ENCODE data around the gene HIKESHI. TPM values are rescaled to one million over a fixed set of nuclear protein-coding genes. Genes with fewer than 3 reads are reported as not detected.
"Not testable (repeated sequence)": the region's sequence is repeated elsewhere in the genome, so short reads cannot be mapped to it uniquely, and the experiment has no call there.

Gene HIKESHI, protein sequence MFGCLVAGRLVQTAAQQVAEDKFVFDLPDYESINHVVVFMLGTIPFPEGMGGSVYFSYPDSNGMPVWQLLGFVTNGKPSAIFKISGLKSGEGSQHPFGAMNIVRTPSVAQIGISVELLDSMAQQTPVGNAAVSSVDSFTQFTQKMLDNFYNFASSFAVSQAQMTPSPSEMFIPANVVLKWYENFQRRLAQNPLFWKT
- 105 and 130 TPM in 2 replicates for total RNA-seq (2014; rRNA removed; shearing (Covaris generic))

DNA sequence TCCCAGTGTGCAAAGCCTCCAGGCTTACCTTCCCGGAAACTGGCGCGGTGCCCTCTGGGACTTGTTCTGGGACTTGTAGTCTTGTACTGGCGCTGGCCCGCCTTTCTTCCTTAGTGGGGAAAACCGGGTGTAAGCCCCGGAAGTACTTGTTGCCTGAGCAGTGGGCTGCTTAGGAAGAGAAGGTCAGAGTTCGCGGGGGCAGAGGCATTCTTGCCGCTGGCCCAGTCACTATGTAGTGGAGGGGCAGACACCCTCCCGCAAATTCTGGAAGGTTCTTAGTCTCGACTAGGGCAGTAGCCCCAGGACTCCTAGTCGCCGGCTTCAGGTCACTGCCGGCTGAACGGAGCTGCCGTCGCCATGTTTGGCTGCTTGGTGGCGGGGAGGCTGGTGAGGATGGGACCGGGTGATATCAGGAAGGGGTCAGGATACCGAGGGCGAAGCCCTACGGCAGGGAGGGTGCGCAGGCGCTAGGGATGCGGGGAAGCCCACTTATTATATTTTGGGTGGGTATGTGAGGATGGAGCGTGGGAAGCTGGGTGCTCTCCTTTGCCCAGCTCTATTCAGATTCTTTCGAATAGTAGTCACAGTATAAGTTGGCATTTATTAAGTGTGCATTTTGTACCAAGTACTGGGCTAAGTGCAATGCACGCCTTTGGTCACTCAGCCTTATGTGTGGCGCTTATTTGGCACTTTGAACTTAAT lies at the start of gene HIKESHI:
TSS of gene HIKESHI (plus strand) at position 149 of the 702 bp plus-strand sequence. CDS start at position 358, 209 bp downstream.
- DNase-seq (ENCODE audit: low spot score) = peak; percentile 100
- in situ Hi-C loops (cut with HindIII; ENCODE audit: low sequenced_read_pairs) = no loop called here

DNA sequence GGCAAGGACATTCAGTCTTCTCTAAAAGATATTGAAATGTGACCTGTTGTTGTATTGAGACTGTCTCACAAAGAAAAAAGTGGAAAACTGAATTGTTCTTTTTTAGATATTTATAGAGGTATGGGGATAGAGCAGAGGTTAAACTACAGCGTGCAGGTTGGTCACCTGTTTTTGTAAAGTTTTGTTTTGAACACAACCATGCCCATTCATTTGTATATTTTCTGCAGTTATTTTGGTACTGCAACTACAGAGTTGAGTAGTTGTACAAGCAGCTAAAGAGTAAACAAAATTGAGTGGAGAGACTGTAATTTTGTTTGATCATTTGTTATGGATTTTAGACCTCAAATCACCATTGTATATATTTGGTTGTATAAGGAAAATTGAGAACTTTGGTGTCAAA lies 46.1 kb upstream of the HIKESHI start:
- in situ Hi-C loops (cut with HindIII; ENCODE audit: low sequenced_read_pairs) = no loop called here
- no peak for DNase-seq (ENCODE audit: low spot score)

DNA sequence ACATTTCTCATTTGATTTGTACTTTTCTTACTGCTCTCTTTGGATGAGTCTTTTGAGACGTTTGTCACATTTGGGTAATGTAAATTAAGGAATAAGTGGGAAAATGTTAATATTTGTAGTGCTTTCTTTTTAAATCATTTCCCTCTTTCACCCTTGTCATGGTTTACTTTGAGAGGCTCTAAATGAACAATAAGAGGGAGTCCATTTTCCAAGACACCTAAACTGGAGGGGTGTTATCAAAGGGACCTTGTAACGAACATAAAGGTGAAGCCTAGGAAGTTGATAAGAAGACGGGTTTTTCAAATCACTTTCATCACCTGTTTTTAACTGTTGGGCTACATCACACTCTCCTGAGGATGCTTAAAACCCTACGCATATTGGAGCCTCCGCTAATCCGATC lies 45.4 kb upstream of the HIKESHI start:
- DNase-seq (ENCODE audit: low spot score) = no peak
- in situ Hi-C loops (cut with HindIII; ENCODE audit: low sequenced_read_pairs) = no loop called here

DNA sequence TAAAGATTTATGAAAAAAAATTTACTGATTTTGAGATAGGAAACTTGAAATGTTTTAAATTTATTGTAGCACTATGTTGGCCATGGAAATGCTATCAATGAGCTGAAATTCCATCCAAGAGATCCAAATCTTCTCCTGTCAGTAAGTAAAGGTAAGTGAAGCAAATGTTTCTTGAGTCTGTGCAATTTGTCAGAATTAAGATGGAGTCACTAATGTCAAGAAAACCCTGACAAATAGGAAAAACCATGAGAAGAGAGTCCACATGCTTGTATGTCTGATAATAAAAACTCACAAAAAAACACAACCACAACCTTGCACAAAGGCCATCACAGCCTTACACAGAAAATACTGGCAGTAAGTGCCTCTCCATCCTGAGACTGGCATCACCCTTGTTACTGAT lies 44.6 kb upstream of the HIKESHI start:
- in situ Hi-C loops (cut with HindIII; ENCODE audit: low sequenced_read_pairs) = no loop called here
- no peak for DNase-seq (ENCODE audit: low spot score)

DNA sequence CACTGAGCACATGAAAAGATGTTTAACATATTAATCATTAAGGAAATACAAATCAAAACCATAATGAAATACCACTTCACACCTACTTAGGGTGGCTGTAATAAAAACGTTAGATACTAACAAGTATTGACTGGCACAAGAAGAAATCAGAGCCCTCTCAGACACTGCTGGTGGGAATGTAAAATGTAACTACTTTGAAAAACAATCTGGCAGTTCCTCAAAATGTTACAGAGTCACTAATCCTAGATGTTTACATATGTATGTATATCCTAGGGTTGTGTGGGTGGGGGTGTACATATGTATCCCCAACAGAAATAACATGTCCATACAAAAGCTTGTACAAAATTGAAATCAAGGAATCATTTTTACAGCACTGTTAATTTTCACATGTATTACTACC lies 42.3 kb upstream of the HIKESHI start:
- in situ Hi-C loops (cut with HindIII; ENCODE audit: low sequenced_read_pairs) = no loop called here
- no peak for DNase-seq (ENCODE audit: low spot score)

DNA sequence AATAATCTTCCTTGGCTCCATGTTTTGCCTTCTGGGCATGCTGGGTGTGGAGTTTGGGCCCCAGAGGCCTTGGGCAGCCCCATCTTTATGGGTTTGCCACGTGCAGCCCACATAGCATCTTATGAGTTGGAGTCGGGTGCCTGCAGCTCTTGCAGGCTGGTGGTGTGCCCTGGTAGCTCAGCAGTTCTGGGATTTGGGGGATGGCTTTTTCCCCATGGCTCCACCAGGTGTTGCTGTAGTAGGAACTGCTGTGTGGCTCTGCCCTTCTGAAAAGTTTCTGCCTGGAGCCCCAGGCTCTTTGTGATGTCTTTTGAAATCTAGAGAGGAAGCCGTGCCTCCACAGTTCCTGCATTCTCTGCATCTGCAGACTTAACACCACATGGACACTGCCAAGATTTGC lies 40.7 kb upstream of the HIKESHI start:
- in situ Hi-C loops (cut with HindIII; ENCODE audit: low sequenced_read_pairs) = no loop called here
- DNase-seq (ENCODE audit: low spot score) = no peak

DNA sequence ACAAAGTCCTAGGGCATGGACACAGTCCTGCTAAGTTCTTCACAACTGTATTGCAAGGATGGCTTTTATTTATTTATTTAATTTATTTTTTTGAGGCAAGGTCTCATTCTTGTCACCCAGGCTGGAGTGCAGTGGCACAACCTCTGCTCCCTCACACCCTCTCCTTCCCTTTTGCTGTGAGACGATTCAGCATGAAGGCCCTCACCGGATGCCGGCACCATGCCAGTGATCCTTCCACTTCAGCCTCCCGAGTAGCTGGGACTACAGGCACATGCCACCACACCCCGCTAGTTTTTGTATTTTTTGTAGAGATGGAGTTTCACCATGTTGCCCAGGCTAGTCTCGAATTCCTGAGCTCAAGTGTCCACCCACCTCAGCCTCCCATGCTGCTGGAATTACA lies 39.7 kb upstream of the HIKESHI start:
- in situ Hi-C loops (cut with HindIII; ENCODE audit: low sequenced_read_pairs) = no loop called here
- no peak for DNase-seq (ENCODE audit: low spot score)

DNA sequence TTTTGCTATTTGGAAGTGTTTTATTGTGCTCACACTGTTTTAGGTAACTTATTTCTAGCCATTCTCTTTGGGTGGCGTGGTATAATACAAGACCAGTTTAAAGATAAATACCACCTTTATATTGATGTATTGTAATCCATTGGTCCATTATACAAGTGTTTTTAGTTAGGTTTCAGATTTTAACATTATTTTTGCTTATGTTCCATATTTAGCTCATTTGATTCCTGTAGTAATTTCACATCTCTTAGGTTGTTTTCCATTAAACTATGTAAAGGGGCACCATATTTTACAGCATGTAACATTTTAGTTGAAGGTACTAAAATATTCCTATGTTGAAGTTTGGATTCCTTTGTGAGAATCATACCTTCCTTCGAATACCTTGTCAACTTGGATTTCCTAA lies 37.4 kb upstream of the HIKESHI start:
- no peak for DNase-seq (ENCODE audit: low spot score)
- in situ Hi-C loops (cut with HindIII; ENCODE audit: low sequenced_read_pairs) = no loop called here

DNA sequence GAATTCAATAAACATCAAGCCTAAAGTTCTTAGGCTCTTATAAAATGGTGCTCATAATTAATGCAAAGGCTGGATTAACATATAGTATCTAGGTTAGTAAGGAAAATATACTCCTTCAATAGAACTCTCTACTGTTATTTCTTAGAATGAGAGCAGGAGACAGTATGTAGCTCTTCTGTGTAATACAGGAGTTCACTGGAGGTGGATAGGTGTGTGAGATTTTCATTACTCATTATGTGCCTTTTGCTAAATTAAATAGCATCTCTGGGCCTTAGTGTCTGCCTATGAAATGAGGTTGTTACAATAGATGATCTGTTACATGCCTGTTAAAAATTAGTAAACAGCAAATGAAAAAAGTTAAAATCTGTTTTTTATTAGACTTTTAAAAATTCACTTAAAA lies 36.8 kb upstream of the HIKESHI start:
- no peak for DNase-seq (ENCODE audit: low spot score)
- in situ Hi-C loops (cut with HindIII; ENCODE audit: low sequenced_read_pairs) = no loop called here

DNA sequence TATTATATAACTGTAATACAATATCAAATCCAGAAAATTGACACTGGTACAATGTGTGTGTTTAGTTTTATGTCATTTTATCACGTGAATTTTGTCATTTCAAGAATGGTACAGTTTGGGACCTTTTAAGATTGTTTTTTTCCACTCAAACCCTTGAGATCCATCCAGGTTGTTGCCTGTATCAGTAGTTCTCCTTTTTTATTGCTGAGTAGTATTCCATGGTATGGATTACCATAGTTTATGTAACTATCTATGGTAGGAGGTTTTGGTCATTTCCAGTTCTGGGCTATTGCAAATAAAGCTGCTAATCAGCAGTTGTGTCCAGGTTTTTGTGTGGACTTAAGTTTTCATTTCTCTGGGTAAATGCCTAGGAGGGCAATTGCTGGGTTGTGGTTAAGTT lies 32.4 kb upstream of the HIKESHI start:
- DNase-seq (ENCODE audit: low spot score) = no peak

DNA sequence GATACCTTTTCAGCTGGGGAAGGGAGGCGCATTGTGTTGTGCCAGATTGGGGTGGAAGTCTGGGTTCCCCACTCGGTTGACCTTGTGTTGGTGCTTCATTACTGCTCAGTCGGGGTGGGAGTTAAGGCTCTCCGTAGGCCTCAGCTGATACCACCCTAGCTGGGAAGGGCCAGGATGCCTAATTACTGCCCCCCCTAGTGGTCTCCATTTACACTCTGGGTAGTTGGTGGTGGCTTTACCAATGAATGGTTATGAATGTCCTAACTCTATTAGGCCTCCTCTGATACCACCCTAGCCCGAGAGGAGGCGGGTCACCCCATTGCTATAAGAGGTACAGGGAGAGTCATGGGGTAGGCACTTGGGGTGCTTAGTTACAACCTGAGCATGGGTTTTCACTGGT lies 27.5 kb upstream of the HIKESHI start:
- no peak for DNase-seq (ENCODE audit: low spot score)
- in situ Hi-C loops (cut with HindIII; ENCODE audit: low sequenced_read_pairs) = no loop called here

More for the DNA sequence above, 32.4 kb upstream of the HIKESHI start:
- in situ Hi-C loops (cut with HindIII; ENCODE audit: low sequenced_read_pairs) = no loop called here

DNA sequence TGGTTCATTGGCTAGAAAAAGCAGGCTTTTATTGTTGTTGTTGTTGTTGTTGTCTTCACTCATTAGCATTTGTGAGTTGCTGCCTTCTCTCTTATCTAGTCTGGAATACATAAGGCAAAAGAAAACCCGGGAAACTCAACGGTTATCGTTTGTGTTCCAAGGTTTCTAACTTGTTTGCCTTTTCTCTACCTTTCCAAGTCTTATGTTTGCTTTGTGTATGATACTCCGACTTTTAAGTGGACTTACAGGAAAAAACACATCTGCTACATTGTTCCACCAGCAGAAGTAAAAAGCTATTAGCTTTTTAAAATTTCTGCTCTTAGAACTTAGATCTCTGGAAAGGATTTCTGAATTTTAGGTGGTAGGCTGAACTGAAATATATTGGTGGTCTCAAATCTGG lies 27.0 kb upstream of the HIKESHI start:
- in situ Hi-C loops (cut with HindIII; ENCODE audit: low sequenced_read_pairs) = no loop called here
- no peak for DNase-seq (ENCODE audit: low spot score)

DNA sequence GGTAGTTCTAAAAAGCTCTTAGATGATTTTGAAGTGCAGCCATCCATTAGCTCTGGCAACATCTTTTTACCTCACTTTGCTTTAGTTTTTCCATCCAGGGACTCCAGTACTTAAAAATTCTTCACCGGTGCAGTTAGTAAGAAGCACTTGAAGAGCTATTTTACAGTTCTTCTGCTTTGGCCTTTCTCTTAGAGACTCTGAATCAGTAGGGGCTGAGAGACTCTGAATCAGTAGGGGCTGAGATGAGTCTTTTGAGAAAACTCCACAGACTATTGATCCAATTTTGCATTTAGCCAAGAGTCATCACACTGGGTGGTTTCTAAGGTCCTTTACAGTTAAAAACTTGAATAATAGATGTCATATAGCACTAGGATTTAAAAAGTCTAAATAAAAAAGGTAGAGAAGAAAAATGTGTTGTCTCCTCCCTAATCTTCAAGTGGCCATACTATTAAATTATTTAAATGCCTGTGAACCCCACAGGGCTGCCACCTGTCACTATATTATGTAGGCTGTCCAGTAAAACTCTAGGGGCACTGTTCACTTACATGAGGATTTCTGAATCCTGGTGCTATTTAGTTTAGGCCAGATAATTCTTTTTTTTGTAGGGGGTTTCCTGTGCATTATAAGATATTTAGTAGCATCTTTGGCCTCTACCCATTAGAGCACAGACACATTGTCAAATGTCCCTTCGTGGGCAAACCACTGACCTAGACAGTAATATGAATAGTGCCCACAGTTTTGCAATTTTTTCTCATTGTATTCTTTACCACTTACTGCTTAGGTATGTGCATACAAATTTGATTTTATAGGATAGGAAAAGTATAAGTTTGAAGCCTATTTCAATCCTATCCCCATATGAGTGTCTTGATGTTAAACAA lies 26.3 kb upstream of the HIKESHI start:
- no peak for DNase-seq (ENCODE audit: low spot score)
- in situ Hi-C loops (cut with HindIII; ENCODE audit: low sequenced_read_pairs) = no loop called here

DNA sequence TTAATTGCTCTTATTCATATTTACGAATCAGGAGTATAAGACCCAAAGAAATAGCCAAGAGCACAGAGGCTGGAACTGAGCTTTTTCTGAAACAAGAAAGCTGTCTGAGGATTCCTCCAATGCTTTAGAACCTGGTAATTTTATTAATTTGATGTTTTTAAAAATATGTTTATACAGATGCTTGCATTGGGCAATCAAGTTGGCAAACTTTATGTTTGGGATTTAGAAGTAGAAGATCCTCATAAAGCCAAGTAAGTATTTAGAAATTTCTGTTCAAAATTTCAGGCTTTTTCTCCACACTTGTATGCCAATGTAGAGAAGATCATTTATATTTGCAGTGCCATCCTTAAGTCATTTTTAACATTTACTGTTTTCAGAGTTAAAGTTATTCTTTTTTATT lies 24.3 kb upstream of the HIKESHI start:
- in situ Hi-C loops (cut with HindIII; ENCODE audit: low sequenced_read_pairs) = no loop called here

DNA sequence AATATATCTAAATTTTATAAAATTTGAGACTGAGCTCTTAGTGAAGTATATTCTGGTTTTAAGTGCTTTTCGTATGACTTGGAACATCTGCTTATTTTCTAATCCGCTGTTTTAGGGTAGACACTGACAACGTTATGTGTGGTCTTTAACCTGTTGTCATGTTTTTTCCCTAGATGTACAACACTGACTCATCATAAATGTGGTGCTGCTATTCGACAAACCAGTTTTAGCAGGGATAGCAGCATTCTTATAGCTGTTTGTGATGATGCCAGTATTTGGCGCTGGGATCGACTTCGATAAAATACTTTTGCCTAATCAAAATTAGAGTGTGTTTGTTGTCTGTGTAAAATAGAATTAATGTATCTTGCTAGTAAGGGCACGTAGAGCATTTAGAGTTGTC lies 23.8 kb upstream of the HIKESHI start:
- no peak for DNase-seq (ENCODE audit: low spot score)
- in situ Hi-C loops (cut with HindIII; ENCODE audit: low sequenced_read_pairs) = no loop called here

More for the DNA sequence above, 24.3 kb upstream of the HIKESHI start:
- no peak for DNase-seq (ENCODE audit: low spot score)

DNA sequence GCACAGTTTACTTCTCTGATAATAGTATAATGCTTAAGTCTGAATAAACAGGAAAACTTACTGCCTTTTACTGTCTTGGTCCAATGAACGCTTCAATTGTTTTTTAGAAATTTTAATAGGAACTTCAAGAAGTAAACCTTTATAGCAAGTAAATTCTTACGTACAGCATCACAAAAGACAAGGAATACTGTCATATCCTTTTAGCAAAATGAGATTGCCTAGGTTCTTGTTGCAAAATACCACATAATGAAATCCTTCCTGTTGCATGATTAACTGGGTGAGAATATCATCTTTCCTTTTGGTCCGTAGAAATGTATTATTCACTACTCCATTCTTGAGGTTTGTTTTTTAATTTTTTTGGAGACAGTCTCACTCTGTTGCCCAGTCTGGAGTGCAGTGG lies 22.3 kb upstream of the HIKESHI start:
- in situ Hi-C loops (cut with HindIII; ENCODE audit: low sequenced_read_pairs) = no loop called here
- DNase-seq (ENCODE audit: low spot score) = no peak

DNA sequence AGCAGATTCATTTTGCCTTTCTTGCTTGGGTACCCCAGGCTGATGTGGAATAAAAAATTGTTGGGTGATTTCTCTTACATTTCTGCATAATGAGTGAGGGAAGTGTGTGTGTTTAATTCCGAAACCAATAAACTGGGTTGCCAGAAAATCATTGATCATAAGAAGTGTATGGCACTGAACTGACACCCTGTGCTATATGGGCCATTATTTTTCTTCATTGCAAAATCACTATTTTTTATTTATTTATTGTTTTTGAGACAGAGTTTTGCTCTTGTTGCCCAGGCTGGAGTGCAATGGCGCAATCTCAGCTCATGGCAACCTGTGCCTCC lies 14.6 kb upstream of the HIKESHI start:
- no peak for DNase-seq (ENCODE audit: low spot score)
- in situ Hi-C loops (cut with HindIII; ENCODE audit: low sequenced_read_pairs) = no loop called here

DNA sequence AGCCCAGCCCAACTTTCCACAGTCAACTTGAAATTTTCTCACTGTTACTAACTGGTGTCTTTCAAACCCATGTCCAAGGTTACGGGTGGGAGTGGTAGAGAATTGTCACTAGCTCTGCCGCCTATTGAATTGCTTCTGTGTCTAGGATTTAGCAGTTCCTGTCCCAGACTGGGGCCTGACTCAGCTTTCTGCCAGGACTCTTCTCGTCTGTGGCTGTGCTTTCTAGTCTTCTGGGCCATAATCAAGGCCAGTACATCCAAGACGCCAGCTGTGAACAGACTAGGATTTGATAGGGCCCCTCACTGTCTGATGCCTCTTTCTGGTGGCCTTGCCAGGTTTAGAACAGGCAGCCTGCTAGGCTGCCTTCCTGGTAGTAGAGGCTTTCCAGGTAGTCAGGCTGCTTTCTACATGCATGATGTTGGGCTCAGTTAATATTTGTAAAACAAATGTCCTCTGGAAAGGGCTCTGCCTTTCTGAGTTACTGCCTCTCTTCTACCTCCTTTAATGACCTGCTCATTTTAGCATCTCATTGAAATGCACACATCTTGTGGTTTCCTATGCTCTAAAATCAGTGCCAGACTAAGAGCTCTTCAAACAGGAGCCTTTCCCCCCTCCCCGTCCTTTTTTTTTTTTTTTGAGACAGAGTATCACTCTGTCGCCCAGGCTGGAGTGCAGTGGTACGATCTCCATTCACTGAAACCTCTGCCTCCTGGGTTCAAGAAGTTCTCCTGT lies 13.1 kb upstream of the HIKESHI start:
- DNase-seq (ENCODE audit: low spot score) = no peak
- in situ Hi-C loops (cut with HindIII; ENCODE audit: low sequenced_read_pairs) = no loop called here

DNA sequence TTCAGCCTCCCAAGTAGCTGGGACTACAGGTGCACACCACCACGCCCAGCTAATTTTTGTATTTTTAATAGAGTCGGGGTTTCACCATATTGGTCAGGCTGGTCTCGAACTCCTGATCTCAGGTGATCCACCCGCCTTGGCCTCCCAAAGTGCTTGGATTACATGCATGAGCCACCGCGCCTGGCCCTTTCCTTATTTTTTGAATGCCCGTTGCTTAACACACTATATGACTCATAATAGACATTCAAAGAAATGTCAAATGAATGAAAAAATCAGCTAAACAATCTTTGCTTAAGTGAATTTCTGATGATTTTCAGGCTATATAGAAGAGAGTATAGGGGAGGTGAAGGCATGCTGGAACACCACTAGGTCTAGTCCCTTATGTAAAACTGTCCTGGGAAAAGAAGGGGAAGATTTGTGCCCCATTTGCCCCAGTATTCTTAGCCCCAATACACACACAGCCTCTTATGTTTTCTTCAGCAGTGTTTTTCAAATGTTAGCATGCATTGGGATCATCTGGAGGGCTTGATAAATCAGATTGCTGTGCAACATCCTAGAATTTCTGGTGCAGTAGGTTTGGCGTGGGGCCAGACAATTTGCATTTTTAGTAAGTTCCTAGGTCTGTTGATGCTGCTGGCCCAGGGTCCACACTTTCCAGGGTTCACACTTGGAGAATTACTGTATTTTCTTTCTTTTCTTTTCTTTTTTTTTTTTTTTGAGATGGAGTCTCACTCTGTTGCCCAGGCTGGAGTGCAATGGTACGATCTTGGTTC lies 12.3 kb upstream of the HIKESHI start:
- in situ Hi-C loops (cut with HindIII; ENCODE audit: low sequenced_read_pairs); DNase-seq (ENCODE audit: low spot score): not testable (repeated sequence)

Measured in G401 (cell line).